WTC11 (cell line): ENCODE results near the gene DMD. TPM values are rescaled to one million over a fixed set of nuclear protein-coding genes. Genes with fewer than 3 reads are reported as not detected.

ENCODE experiments used
- ATAC-seq: fragments of 200-7000 bp; cut with Tn5 transposase; 2 replicates; pipeline ENCODE4 v1.10.0; 2021; ENCODE audit warnings: mild to moderate bottlenecking, moderate library complexity
- CTCF ChIA-PET: fragments of 300-600 bp; sonication (Branson Sonifier 250); formaldehyde crosslinking; loops from one replicate; lab custom pipeline; 2021; ENCODE audit warnings: antibody characterized with exemption; lab: Charles Lee
- POLR2A ChIA-PET: fragments of 350-600 bp; sonication (Branson Sonifier 250); formaldehyde crosslinking; loops from one replicate; lab custom pipeline; 2021; ENCODE audit warnings: antibody characterized with exemption; lab: Charles Lee
- DNase-seq: peaks from one replicate; pipeline ENCODE4 v3.0.0; 2021; ENCODE audit warnings: low spot score
- H3K27ac Mint-ChIP-seq: 2 replicates; pipeline ENCODE4 v1.8.0; 2021; ENCODE audit warnings: mixed read lengths
- H3K27me3 Mint-ChIP-seq: 2 replicates; pipeline ENCODE4 v1.8.0; 2021; ENCODE audit warnings: low read depth, mild to moderate bottlenecking, moderate library complexity, mixed read lengths
- H3K36me3 Mint-ChIP-seq: 2 replicates; pipeline ENCODE4 v1.8.0; 2021; ENCODE audit warnings: mixed read lengths
- H3K4me1 Mint-ChIP-seq: 2 replicates; pipeline ENCODE4 v1.8.0; 2022; ENCODE audit warnings: mixed read lengths
- H3K4me3 Mint-ChIP-seq: 2 replicates; pipeline ENCODE4 v1.8.0; 2021; ENCODE audit warnings: mild to moderate bottlenecking, moderate library complexity, mixed read lengths
- H3K9me3 Mint-ChIP-seq: 2 replicates; pipeline ENCODE4 v1.8.0; 2021; ENCODE audit warnings: mixed read lengths
- ATF2 ChIP-seq: sonication (generic); formaldehyde crosslinking; IDR thresholded peaks from 2 replicates; pipeline ENCODE4 v1.8.1; 2022; ENCODE audit warnings: low read depth, missing genetic modification reagents, borderline replicate concordance
- ESRRA ChIP-seq: sonication (generic); formaldehyde crosslinking; IDR thresholded peaks from 2 replicates; pipeline ENCODE4 v1.8.1; 2022; ENCODE audit warnings: mild to moderate bottlenecking, missing genetic modification reagents, borderline replicate concordance
- FOXK1 ChIP-seq: sonication (generic); formaldehyde crosslinking; IDR thresholded peaks from 2 replicates; pipeline ENCODE4 v1.8.0; 2022; ENCODE audit warnings: mild to moderate bottlenecking, moderate library complexity, missing genetic modification reagents
- GRHL2 ChIP-seq: fragments of 250-450 bp; sonication (Bioruptor Pico); IDR thresholded peaks from 2 replicates; pipeline ENCODE4 v1.8.0; 2022; ENCODE audit warnings: mild to moderate bottlenecking, moderate library complexity; ENCODE audit not compliant: insufficient replicate concordance, severe bottlenecking
- GTF2I ChIP-seq: fragments of 250-450 bp; sonication (Bioruptor Pico); conservative IDR thresholded peaks from 2 replicates; pipeline ENCODE4 v1.4.0; 2021; ENCODE audit warnings: mild to moderate bottlenecking
- HMGA2 ChIP-seq: fragments of 250-450 bp; sonication (Bioruptor Pico); IDR thresholded peaks from 2 replicates; pipeline ENCODE4 v1.4.0; 2021; ENCODE audit warnings: mild to moderate bottlenecking, moderate library complexity
- IRF2 ChIP-seq: sonication (generic); formaldehyde crosslinking; IDR thresholded peaks from 2 replicates; pipeline ENCODE4 v1.8.0; 2022; ENCODE audit warnings: low read depth, missing genetic modification reagents, borderline replicate concordance
- MYBL2 ChIP-seq: sonication (generic); formaldehyde crosslinking; IDR thresholded peaks from 2 replicates; pipeline ENCODE4 v1.8.1; 2023; ENCODE audit warnings: mild to moderate bottlenecking, moderate library complexity, missing genetic modification reagents
- NFE2L1 ChIP-seq: sonication (generic); formaldehyde crosslinking; IDR thresholded peaks from 2 replicates; pipeline ENCODE4 v1.8.1; 2023; ENCODE audit warnings: missing genetic modification reagents
- NFYB ChIP-seq: sonication (generic); formaldehyde crosslinking; conservative IDR thresholded peaks from 2 replicates; pipeline ENCODE4 v1.8.0; 2022; ENCODE audit warnings: low read depth, missing genetic modification reagents
- NR1H2 ChIP-seq: sonication (generic); formaldehyde crosslinking; IDR thresholded peaks from 2 replicates; pipeline ENCODE4 v1.9.0; 2021; ENCODE audit warnings: mild to moderate bottlenecking, moderate library complexity, missing genetic modification reagents
- NR2C2 ChIP-seq: sonication (generic); formaldehyde crosslinking; IDR thresholded peaks from 2 replicates; pipeline ENCODE4 v1.8.0; 2022; ENCODE audit warnings: mild to moderate bottlenecking, missing genetic modification reagents
- NR3C1 ChIP-seq: sonication (generic); formaldehyde crosslinking; conservative IDR thresholded peaks from 2 replicates; pipeline ENCODE4 v1.8.1; 2023; ENCODE audit warnings: low read depth, mild to moderate bottlenecking, missing genetic modification reagents
- OVOL2 ChIP-seq: fragments of 250-450 bp; sonication (Bioruptor Pico); IDR thresholded peaks from 2 replicates; pipeline ENCODE4 v1.9.0; 2021; ENCODE audit warnings: mild to moderate bottlenecking, borderline replicate concordance
- SMAD3 ChIP-seq: sonication (generic); formaldehyde crosslinking; IDR thresholded peaks from 2 replicates; pipeline ENCODE4 v1.8.0; 2022; ENCODE audit warnings: missing genetic modification reagents, mild to moderate bottlenecking, borderline replicate concordance
- SOX15 ChIP-seq: fragments of 250-450 bp; sonication (Bioruptor Pico); IDR thresholded peaks from 2 replicates; pipeline ENCODE4 v1.9.0; 2021; ENCODE audit warnings: mild to moderate bottlenecking
- USF2 ChIP-seq: sonication (generic); formaldehyde crosslinking; IDR thresholded peaks from 2 replicates; pipeline ENCODE4 v1.8.1; 2023; ENCODE audit warnings: mild to moderate bottlenecking, missing genetic modification reagents, moderate library complexity
- ZBTB43 ChIP-seq: sonication (generic); formaldehyde crosslinking; IDR thresholded peaks from 2 replicates; pipeline ENCODE4 v1.8.1; 2023; ENCODE audit warnings: mild to moderate bottlenecking, missing genetic modification reagents
- ZNF396 ChIP-seq: fragments of 250-450 bp; sonication (Bioruptor Pico); IDR thresholded peaks from 2 replicates; pipeline ENCODE4 v1.8.0; 2021; ENCODE audit warnings: mild to moderate bottlenecking, moderate library complexity, borderline replicate concordance
- total RNA-seq: library from RNA; stranded (reverse); gene quantifications from 3 replicates; pipeline ENCODE4 v1.2.3, GENCODE V29; 2021
- TF ChIP-seq, protein P1 (sequence below): sonication (generic); formaldehyde crosslinking; IDR thresholded peaks from 2 replicates; pipeline ENCODE4 v1.8.1; 2023; ENCODE audit warnings: mild to moderate bottlenecking, moderate library complexity, missing genetic modification reagents
- TF ChIP-seq, protein P2 (sequence below): sonication (generic); formaldehyde crosslinking; conservative IDR thresholded peaks from 2 replicates; pipeline ENCODE4 v1.8.1; 2022; ENCODE audit warnings: mild to moderate bottlenecking, missing genetic modification reagents
- TF ChIP-seq, protein P3 (sequence below): sonication (generic); formaldehyde crosslinking; IDR thresholded peaks from 2 replicates; pipeline ENCODE4 v1.8.0; 2023; ENCODE audit warnings: mild to moderate bottlenecking, missing genetic modification reagents

The DMD gene
- total RNA-seq, 1 experiment from 2014 or later: 9.1 TPM

GRCh38 chrX:33106737-33107136, 104.6 kb downstream of the DMD start (continued):
- TF ChIP-seq, protein P1, sequence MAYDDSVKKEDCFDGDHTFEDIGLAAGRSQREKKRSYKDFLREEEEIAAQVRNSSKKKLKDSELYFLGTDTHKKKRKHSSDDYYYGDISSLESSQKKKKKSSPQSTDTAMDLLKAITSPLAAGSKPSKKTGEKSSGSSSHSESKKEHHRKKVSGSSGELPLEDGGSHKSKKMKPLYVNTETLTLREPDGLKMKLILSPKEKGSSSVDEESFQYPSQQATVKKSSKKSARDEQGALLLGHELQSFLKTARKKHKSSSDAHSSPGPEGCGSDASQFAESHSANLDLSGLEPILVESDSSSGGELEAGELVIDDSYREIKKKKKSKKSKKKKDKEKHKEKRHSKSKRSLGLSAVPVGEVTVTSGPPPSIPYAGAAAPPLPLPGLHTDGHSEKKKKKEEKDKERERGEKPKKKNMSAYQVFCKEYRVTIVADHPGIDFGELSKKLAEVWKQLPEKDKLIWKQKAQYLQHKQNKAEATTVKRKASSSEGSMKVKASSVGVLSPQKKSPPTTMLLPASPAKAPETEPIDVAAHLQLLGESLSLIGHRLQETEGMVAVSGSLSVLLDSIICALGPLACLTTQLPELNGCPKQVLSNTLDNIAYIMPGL (CRISPR knock-in tag): no peak
- no peak for TF ChIP-seq FOXK1
- TF ChIP-seq SMAD3 (CRISPR knock-in tag): no peak
- TF ChIP-seq, protein P2, sequence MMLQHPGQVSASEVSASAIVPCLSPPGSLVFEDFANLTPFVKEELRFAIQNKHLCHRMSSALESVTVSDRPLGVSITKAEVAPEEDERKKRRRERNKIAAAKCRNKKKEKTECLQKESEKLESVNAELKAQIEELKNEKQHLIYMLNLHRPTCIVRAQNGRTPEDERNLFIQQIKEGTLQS (CRISPR knock-in tag): no peak
- TF ChIP-seq NR1H2 (CRISPR knock-in tag): no peak
- no peak for TF ChIP-seq SOX15 (CRISPR knock-in tag)
- TF ChIP-seq, all 79 proteins: peak for 0

DNA sequence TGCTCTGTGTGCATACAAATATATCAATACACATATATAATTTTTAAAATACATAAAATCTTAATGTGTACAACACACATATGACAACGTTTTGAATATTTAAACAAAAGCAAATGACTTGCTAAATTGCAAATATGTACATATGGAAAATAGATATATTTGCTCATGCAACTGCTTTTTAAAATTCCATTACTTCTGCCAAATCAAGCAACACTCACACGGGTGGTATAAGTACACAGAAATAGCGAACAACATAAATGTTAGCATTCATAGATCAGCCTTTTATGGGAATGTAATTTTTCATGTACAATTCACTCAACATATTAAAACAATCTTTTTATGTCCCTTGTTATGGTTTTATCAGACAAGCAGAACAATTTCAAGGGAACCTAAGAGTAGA, 116.3 kb downstream of the DMD start:
- H3K36me3 Mint-ChIP-seq: peaks cover 12% of the 10 kb centered on the region
- ChIA-PET POLR2A (no interaction called here), CTCF (no interaction called here)
- ATAC-seq (no peak), DNase-seq (no peak)
- no peaks in the 10 kb centered on the region; the same call in 1 of the 2 replicates for H3K27me3 Mint-ChIP-seq
- no peak overlapping the region for H3K4me3 Mint-ChIP-seq
- no peaks in the 10 kb centered on the region for H3K4me1 Mint-ChIP-seq
- H3K27ac Mint-ChIP-seq: no peak overlapping the region
- H3K9me3 Mint-ChIP-seq: peaks cover 10% of the 10 kb centered on the region
- TF ChIP-seq NFYB (CRISPR knock-in tag): no peak
- no peak for TF ChIP-seq NR3C1 (CRISPR knock-in tag)
- TF ChIP-seq OVOL2 (CRISPR knock-in tag): no peak
- no peak for TF ChIP-seq GRHL2 (CRISPR knock-in tag)
- no peak for TF ChIP-seq ESRRA
- TF ChIP-seq HMGA2 (CRISPR knock-in tag): no peak
- no peak for TF ChIP-seq NR2C2
- TF ChIP-seq NFE2L1: no peak

DNA sequence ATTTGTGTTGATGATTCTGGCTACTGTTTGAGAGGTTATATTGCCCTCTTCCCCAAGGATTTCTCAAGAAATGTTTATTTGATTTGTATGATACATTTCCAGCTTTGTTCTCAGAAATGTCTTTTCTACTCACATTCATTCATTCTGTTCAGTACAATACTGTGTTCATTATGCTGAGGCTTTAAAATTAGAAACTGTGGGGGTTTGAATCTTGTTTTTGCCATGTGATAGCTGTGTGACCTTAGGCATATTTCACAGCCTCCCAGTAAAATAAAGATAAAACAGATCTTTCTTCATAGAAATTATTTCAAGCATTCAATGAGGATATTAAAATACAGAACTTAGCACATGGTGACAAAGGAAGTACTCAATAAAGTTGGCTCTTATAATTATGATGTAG, 123.9 kb downstream of the DMD start:
- Mint-ChIP-seq H3K27me3 (no peaks in the 10 kb centered on the region), H3K36me3 (peaks cover 11% of the 10 kb centered on the region), H3K9me3 (peaks cover 23% of the 10 kb centered on the region), H3K27ac (no peak overlapping the region), H3K4me1 (peaks cover 7% of the 10 kb centered on the region; the same call in 1 of the 2 replicates), H3K4me3 (no peak overlapping the region)
- ChIA-PET POLR2A (no interaction called here), CTCF (no interaction called here)
- ATAC-seq (no peak), DNase-seq (no peak)
- no peak for TF ChIP-seq IRF2 (CRISPR knock-in tag)
- TF ChIP-seq NR1H2 (CRISPR knock-in tag): no peak
- no peak for TF ChIP-seq ZNF396 (CRISPR knock-in tag)
- TF ChIP-seq, protein P3, sequence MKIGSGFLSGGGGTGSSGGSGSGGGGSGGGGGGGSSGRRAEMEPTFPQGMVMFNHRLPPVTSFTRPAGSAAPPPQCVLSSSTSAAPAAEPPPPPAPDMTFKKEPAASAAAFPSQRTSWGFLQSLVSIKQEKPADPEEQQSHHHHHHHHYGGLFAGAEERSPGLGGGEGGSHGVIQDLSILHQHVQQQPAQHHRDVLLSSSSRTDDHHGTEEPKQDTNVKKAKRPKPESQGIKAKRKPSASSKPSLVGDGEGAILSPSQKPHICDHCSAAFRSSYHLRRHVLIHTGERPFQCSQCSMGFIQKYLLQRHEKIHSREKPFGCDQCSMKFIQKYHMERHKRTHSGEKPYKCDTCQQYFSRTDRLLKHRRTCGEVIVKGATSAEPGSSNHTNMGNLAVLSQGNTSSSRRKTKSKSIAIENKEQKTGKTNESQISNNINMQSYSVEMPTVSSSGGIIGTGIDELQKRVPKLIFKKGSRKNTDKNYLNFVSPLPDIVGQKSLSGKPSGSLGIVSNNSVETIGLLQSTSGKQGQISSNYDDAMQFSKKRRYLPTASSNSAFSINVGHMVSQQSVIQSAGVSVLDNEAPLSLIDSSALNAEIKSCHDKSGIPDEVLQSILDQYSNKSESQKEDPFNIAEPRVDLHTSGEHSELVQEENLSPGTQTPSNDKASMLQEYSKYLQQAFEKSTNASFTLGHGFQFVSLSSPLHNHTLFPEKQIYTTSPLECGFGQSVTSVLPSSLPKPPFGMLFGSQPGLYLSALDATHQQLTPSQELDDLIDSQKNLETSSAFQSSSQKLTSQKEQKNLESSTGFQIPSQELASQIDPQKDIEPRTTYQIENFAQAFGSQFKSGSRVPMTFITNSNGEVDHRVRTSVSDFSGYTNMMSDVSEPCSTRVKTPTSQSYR: no peak
- no peak for TF ChIP-seq USF2 (CRISPR knock-in tag)
- no peak for TF ChIP-seq HMGA2 (CRISPR knock-in tag)
- no peak for TF ChIP-seq MYBL2 (CRISPR knock-in tag)
- no peak for TF ChIP-seq ATF2 (CRISPR knock-in tag)
- TF ChIP-seq ZBTB43: no peak
- TF ChIP-seq GTF2I (CRISPR knock-in tag): no peak
